OCI-LY1 (cell line): Measurements from ENCODE around the gene TM2D1.

Source experiments
- CTCF ChIP-seq: fragments of 200-600 bp; sonication (generic), shearing (Covaris generic); IDR thresholded peaks from 2 replicates; pipeline ENCODE4 v1.5.1; 2017; ENCODE audit warnings: mild to moderate bottlenecking, antibody characterized with exemption, low read length, moderate library complexity, mixed read lengths
- EZH2 ChIP-seq: fragments of 200-600 bp; sonication (generic), shearing (Covaris generic); IDR thresholded peaks from 2 replicates; pipeline ENCODE4 v1.8.0; 2017; ENCODE audit warnings: borderline replicate concordance, mixed run types, mild to moderate bottlenecking, antibody characterized with exemption, low read length, moderate library complexity, mixed read lengths

- TF ChIP-seq CTCF (no peak), EZH2 (no peak)
These were observed 77.8 kb downstream of the TM2D1 start for GRCh38 chr1:61647142-61647541.
